Measurements from ENCODE around the gene TMEM87B. TPM values are rescaled to one million over a fixed set of nuclear protein-coding genes. Genes with fewer than 3 reads are reported as not detected.

TMEM87B gene
- total RNA-seq, 1 experiment from 2014 or later = 21.8 TPM

DNA sequence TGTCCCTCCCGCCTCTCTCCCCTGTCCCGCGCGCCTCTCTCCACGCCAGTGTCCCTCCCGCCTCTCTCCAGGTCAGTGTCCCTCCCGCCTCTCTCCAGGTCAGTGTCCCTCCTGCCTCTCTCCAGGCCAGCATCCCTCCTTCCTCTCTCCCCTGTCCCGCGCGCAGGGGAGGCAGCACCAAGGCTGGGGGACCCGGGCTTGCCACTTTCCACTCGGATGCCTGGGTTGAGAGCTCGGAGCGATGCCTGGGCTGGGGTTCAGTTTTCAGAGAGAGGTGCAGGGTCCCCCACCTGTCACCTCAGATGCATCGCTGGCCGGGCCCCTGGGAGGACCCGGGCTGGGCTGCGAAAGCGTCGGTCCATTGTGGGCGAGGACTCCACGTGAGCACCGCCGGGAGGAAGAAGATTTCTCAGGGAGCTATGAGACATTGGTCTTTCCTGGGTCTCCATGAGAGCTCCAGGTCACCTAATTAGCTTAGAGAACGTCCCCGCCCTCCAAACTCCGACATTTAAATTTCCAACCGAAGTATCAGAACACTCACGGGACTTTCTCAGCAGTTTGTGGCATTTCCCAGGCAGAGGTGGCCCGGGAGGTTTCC lies 85.2 kb downstream of the TMEM87B start:
- ChIA-PET POLR2A (ENCODE audit: low non-redundant PET) (no interaction called here), CTCF (no interaction called here)
- no peaks in the 10 kb centered on the region for H3K9me3 ChIP-seq (ENCODE audit: low read depth, low read length, poor library complexity, severe bottlenecking)

DNA sequence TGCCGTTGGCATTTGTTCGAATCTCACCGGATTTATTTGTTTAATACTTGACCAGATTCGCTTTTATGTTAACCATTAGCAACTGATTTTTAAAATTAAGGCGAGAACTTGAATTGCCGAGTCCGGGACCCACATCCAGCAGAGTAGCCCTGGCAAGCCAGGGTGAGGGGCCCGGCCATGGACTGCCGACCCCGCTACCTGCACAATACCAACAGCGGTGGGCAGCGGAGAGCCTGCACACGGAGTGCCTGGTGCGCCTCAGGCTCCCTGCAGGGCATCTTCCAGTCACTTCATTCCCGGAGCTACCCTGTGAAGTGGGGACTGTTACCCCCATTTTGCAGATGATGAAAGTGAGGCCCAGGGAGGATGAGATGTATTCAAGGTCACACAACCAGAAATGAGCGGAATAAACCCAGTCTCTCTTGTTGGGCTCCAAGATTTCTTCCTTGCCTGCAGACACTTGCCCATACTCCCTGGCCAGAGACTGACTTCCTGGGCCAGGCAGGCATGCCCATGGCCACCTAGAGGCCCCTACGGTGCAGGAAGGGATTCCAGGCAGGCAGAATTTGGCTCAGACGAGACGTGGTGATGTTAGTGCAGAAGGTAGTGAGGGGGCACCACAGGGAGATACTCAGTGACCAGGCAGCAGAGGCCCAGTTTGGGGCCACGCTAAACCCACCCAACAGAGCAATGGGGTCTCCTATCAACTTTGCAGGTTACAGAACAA lies 86.0 kb downstream of the TMEM87B start:
- CTCF ChIA-PET = no interaction called here

More for the DNA sequence above, 85.2 kb downstream of the TMEM87B start:
- no peaks in the 10 kb centered on the region for H3K27me3 ChIP-seq (replicated peaks; ENCODE audit: insufficient read depth, low read depth, low read length, poor library complexity)
- TF ChIP-seq, protein P1, sequence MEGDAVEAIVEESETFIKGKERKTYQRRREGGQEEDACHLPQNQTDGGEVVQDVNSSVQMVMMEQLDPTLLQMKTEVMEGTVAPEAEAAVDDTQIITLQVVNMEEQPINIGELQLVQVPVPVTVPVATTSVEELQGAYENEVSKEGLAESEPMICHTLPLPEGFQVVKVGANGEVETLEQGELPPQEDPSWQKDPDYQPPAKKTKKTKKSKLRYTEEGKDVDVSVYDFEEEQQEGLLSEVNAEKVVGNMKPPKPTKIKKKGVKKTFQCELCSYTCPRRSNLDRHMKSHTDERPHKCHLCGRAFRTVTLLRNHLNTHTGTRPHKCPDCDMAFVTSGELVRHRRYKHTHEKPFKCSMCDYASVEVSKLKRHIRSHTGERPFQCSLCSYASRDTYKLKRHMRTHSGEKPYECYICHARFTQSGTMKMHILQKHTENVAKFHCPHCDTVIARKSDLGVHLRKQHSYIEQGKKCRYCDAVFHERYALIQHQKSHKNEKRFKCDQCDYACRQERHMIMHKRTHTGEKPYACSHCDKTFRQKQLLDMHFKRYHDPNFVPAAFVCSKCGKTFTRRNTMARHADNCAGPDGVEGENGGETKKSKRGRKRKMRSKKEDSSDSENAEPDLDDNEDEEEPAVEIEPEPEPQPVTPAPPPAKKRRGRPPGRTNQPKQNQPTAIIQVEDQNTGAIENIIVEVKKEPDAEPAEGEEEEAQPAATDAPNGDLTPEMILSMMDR (conservative IDR thresholded peaks at IDR 0.05; ENCODE audit: low read depth, low read length) = no peak
- no peak for TF ChIP-seq EZH2 (IDR thresholded peaks at IDR 0.05; ENCODE audit: borderline replicate concordance, low read depth, low read length, poor library complexity, severe bottlenecking)
- DNase-seq (ENCODE audit: low spot score) = no peak
- no peaks in the 10 kb centered on the region for H3K36me3 ChIP-seq (ENCODE audit: insufficient read depth, low read length, poor library complexity, severe bottlenecking)
- no TSS peak for BruUV-seq (replicated peaks)
- intact Hi-C loops (cut with micrococcal nuclease; ENCODE audit: unreplicated experiment) = no loop called here
- H3K4me3 ChIP-seq (ENCODE audit: low read depth, low read length, poor library complexity, severe bottlenecking) = no peak overlapping the region
- H3K4me1 ChIP-seq (ENCODE audit: insufficient read depth, low read length, poor library complexity, severe bottlenecking) = peaks cover 6% of the 10 kb centered on the region
- no peak overlapping the region for H3K27ac ChIP-seq (ENCODE audit: low read depth, low read length, poor library complexity, severe bottlenecking)

DNA sequence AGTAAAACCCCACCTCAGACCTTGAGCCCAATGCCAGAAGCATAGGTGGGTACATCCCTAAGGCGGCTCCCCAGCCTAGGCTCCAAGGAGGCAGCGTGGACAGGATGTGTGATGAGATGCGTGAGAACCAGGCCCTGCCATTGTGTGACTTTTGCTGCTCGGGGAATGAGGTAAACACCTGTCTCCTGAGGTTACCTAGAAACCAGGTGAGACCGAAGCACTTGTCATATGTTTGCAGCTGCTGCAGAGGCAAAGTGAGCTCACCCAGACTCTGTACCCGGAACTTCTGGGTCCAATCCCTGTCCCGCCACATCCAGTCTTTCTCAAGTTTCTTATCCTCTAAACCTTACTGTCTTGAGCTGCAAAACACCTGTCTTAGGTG lies 86.5 kb downstream of the TMEM87B start:
- POLR2A ChIA-PET (ENCODE audit: low non-redundant PET) = no interaction called here
- Histone ChIP-seq H3K4me3 (ENCODE audit: low read depth, low read length, poor library complexity, severe bottlenecking) (no peak overlapping the region), H3K4me1 (ENCODE audit: insufficient read depth, low read length, poor library complexity, severe bottlenecking) (peaks cover 6% of the 10 kb centered on the region), H3K36me3 (ENCODE audit: insufficient read depth, low read length, poor library complexity, severe bottlenecking) (no peaks in the 10 kb centered on the region), H3K9me3 (ENCODE audit: low read depth, low read length, poor library complexity, severe bottlenecking) (no peaks in the 10 kb centered on the region), H3K27ac (ENCODE audit: low read depth, low read length, poor library complexity, severe bottlenecking) (no peak overlapping the region), H3K27me3 (replicated peaks; ENCODE audit: insufficient read depth, low read depth, low read length, poor library complexity) (no peaks in the 10 kb centered on the region)
- no peak for DNase-seq (ENCODE audit: low spot score)
- TSS peak; percentile 10 for BruUV-seq (replicated peaks)
- CTCF ChIA-PET = no interaction called here
- TF ChIP-seq EZH2 (IDR thresholded peaks at IDR 0.05; ENCODE audit: borderline replicate concordance, low read depth, low read length, poor library complexity, severe bottlenecking) = no peak
- TF ChIP-seq, protein P1 (conservative IDR thresholded peaks at IDR 0.05; ENCODE audit: low read depth, low read length) = no peak
- intact Hi-C loops (cut with micrococcal nuclease; ENCODE audit: unreplicated experiment) = no loop called here

More for the DNA sequence above, 86.0 kb downstream of the TMEM87B start:
- BruUV-seq (replicated peaks) = no TSS peak
- no peak for TF ChIP-seq EZH2 (IDR thresholded peaks at IDR 0.05; ENCODE audit: borderline replicate concordance, low read depth, low read length, poor library complexity, severe bottlenecking)
- TF ChIP-seq, protein P1 (conservative IDR thresholded peaks at IDR 0.05; ENCODE audit: low read depth, low read length) = no peak
- no peaks in the 10 kb centered on the region for H3K27me3 ChIP-seq (replicated peaks; ENCODE audit: insufficient read depth, low read depth, low read length, poor library complexity)
- H3K36me3 ChIP-seq (ENCODE audit: insufficient read depth, low read length, poor library complexity, severe bottlenecking) = no peaks in the 10 kb centered on the region
- no peak for DNase-seq (ENCODE audit: low spot score)
- H3K4me1 ChIP-seq (ENCODE audit: insufficient read depth, low read length, poor library complexity, severe bottlenecking) = peaks cover 6% of the 10 kb centered on the region
- no peak overlapping the region for H3K4me3 ChIP-seq (ENCODE audit: low read depth, low read length, poor library complexity, severe bottlenecking)
- H3K9me3 ChIP-seq (ENCODE audit: low read depth, low read length, poor library complexity, severe bottlenecking) = no peaks in the 10 kb centered on the region
- POLR2A ChIA-PET (ENCODE audit: low non-redundant PET) = no interaction called here
- no peak overlapping the region for H3K27ac ChIP-seq (ENCODE audit: low read depth, low read length, poor library complexity, severe bottlenecking)
- intact Hi-C loops (cut with micrococcal nuclease; ENCODE audit: unreplicated experiment) = no loop called here

Measured in A673 (cell line).